T1000 (cell line): ENCODE measurements around the gene TLR7.

ENCODE experiments used
- DNase-seq: peaks from one replicate; lab custom pipeline; 2025; ENCODE audit warnings: mixed read lengths; lab: John Stamatoyannopoulos, UW

TLR7 gene

DNA sequence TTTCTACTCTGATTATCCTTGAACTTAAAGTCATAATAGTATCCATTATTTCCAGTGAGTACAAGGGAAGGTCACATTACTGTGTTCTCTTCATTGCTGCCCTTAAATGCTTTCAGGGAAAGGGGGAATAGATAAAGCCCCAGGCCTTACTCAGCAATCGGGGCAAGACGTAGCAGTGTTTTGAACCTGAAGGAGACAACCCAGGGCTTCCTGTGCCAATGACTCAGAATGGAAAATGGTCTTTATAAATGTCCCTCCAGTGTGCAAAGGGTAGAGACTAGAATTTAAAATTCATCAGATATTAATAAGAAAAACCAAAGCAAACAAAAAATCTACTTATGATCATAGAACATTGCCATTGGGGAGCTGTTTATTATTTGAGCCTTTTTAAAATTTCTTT is 63.3 kb downstream of the TLR7 start:
- no peak for DNase-seq

- DNase-seq: no peak
Observed at GRCh38 chrX:12932244-12932643, 65.4 kb downstream of the TLR7 start.

DNA sequence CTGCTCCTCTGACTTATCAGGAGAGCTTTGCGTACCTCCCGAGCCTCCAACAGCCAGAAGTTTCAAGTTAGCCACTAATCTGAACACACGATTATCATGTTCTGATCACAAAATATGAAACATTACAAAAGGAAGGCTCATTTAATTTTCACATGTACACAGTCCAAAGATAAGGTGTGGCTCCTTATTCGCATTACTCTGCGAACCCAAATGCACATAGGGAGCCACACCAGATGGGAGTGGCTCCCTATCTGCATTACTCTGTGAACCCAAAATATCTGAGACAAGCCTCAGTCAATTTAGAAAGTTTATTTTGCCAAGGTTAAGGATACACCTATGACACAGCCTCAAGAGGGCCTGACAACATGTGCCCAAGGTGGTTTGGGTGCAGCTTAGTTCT is 68.0 kb downstream of the TLR7 start:
- DNase-seq: no peak

- no peak for DNase-seq
Observed at GRCh38 chrX:12936947-12937346, 70.1 kb downstream of the TLR7 start.
